CD4-positive, alpha-beta T cell treated with Interleukin-15 for 4 hours (primary cell): Measurements from ENCODE around the gene GNG4.
A peak's percentile ranks its signal among the peaks of the same experiment; 100 is the strongest.
"Not testable (repeated sequence)": the region's sequence is repeated elsewhere in the genome, so short reads cannot be mapped to it uniquely, and the experiment has no call there.

Experiments
- DNase-seq: peaks from one replicate; pipeline ENCODE4 v3.0.0-alpha.2; 2020; ENCODE audit warnings: low spot score

The GNG4 gene

GRCh38 chr1:235624721-235625333, 24.8 kb downstream of the GNG4 start:
- DNase-seq: no peak

GRCh38 chr1:235622936-235623779, 26.4 kb downstream of the GNG4 start:
- no peak for DNase-seq

- not testable (repeated sequence) for DNase-seq
Measured at GRCh38 chr1:235619149-235619548, 30.4 kb downstream of the GNG4 start.

- no peak for DNase-seq
Measured at GRCh38 chr1:235617808-235618207, 31.8 kb downstream of the GNG4 start.

GRCh38 chr1:235617140-235617539, 32.4 kb downstream of the GNG4 start:
- no peak for DNase-seq

GRCh38 chr1:235614442-235614954, 35.1 kb downstream of the GNG4 start:
- no peak for DNase-seq

GRCh38 chr1:235613602-235614001, 36.0 kb downstream of the GNG4 start:
- DNase-seq: no peak

- no peak for DNase-seq
Measured at GRCh38 chr1:235612761-235613160, 36.8 kb downstream of the GNG4 start.

- DNase-seq: no peak
Measured at GRCh38 chr1:235610157-235610556, 39.4 kb downstream of the GNG4 start.

- DNase-seq: no peak
Measured at GRCh38 chr1:235608278-235608677, 41.3 kb downstream of the GNG4 start.

GRCh38 chr1:235607284-235607683, 42.3 kb downstream of the GNG4 start:
- no peak for DNase-seq

- DNase-seq: peak; percentile 7
Measured at GRCh38 chr1:235601104-235601503, 48.5 kb downstream of the GNG4 start.

- DNase-seq: no peak
Measured at GRCh38 chr1:235599536-235599935, 50.0 kb downstream of the GNG4 start.

- DNase-seq: no peak
Measured at GRCh38 chr1:235597867-235598553, 51.6 kb downstream of the GNG4 start.

GRCh38 chr1:235595079-235595478, 54.5 kb downstream of the GNG4 start:
- DNase-seq: no peak

GRCh38 chr1:235594281-235594895, 55.2 kb downstream of the GNG4 start:
- DNase-seq: not testable (repeated sequence)

- no peak for DNase-seq
Measured at GRCh38 chr1:235588916-235589515, 60.6 kb downstream of the GNG4 start.

- DNase-seq: no peak
Measured at GRCh38 chr1:235588156-235588555, 61.4 kb downstream of the GNG4 start.

GRCh38 chr1:235586992-235587391, 62.6 kb downstream of the GNG4 start:
- DNase-seq: no peak

- no peak for DNase-seq
Measured at GRCh38 chr1:235586413-235586812, 63.2 kb downstream of the GNG4 start.

GRCh38 chr1:235584973-235585372, 64.6 kb downstream of the GNG4 start:
- DNase-seq: no peak

- no peak for DNase-seq
Measured at GRCh38 chr1:235583511-235584001, 66.0 kb downstream of the GNG4 start.
